ENCODE results near the gene NOC2L.
"Not testable (repeated sequence)": the region's sequence is repeated elsewhere in the genome, so short reads cannot be mapped to it uniquely, and the experiment has no call there.

The NOC2L gene

DNA sequence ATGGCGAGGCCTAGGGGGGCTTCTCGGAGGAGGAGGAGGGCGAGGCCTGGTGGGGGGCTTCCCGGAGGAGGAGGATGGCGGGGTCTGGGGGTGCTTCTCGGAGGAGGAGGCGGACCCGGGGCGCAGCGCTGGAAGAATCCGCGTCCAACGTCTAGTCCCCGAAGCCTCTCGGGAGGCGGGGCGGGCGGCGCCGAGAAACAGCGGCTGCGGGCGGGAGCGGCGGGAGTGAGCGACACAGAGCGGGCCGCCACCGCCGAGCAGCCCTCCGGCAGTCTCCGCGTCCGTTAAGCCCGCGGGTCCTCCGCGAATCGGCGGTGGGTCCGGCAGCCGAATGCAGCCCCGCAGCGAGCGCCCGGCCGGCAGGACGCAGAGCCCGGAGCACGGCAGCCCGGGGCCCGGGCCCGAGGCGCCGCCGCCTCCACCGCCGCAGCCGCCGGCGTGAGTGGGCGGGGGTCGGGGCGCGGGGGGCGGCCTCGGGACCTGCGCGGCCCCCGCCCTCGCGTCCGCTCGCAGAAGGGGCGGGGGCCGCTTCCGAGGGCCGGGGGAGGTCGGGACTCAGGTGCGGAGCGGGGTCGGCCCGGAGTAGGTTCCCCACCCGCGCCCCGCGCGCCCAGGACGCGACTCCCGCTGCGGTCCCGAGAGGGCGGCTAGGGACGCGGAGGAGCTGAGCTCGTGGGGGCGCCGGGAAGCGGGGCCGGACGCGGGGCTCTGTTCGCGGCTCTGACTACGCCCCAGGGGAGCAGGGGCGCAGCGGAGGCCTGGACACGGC lies 1.5 kb upstream of the NOC2L start, which contains the start of gene KLHL17:
KLHL17 (plus strand) TSS at position 222 of the 769 bp plus-strand sequence; CDS start at position 332, 110 bp downstream.
- peak; percentile 23 for DNase-seq

DNA sequence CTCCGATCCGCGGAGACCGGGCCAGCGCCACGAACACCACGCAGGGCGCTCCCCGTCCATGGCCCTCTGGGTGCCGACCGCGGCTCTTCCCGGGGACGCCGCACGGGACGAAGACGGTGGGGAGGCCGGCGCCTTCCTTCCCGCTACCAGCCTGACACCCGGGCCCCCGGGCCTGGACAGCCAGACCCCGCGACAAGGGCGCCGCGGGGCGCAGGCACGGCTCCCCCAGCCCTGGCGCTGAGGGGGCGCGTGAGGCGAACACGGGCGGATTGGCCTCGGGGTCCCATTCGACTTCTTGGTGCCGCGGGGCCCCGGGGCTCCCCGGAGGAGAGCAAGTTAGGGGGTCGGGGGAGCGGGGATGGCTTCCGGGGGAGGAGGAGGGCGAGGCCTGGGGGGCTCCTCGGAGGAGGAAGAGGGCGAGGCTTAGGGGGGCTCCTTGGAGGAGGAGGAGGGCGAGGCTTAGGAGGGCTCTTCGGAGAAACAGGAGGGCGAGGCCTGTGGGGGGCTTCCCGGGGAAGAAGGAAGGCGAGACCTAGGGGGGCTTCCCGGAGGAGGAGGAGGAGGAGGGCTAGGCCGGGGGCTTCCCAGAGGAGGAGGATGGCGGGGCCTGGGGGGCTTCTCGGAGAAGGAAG lies 791 bp upstream of the NOC2L start:
- no peak for DNase-seq

DNA sequence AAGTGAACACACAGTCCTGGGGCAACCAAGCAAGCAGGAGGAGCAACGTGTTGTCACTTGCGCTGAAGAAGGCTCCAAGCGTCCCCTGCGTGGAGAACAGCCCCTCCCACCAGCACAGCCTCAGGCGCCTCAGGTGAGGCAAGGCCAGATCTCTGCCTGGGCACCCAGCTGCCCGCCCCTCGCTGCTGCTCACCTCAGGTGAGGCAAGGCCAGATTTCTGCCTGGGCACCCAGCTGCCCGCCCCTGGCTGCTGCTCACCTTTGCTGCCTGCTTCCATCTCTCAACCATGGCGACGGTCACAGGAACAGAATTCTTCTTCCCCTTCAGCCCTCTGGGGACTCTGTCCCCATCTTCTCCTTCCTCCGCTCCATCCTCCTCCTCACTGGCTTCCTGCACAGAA lies 2.4 kb downstream of the NOC2L start:
- no peak for DNase-seq

DNA sequence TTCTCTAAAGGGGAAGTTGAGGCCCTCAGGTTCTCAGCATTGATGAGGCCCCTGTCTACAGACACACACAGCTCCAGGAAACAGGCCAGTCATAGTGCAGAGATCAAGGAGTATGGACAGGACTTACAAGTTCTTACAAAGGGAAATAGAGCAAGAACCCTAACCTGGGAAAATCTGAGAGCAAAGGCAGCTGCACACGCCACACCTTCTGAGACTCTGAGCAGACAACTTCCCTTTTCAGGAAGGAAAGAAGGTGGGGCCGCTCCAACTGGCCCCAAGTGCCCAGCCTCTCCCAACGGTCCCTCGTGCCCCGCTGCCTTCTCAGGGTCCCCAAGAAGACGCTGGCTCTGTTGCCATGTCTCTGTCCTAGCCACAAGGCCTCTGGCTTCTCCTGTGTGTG lies 3.6 kb downstream of the NOC2L start:
- DNase-seq: no peak

DNA sequence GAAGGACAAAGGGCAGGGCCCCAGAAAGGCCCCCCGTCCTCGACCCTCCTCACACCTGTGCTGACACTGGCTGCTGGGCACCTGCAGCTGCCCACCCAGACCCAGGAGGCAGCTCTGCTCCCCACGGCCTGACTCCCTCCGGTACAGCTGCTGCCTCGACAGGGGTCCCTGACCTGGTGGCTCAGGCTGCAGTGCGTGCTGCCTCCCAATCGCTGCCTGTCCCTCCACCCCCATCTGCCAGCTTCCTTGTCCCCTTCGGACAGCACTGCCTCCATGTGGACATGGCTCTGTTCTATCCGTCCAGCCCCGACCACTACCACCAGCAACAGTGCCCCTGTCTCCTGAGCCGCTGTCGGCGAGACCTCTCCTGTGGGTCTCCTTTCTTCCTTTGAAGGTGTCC lies 4.1 kb downstream of the NOC2L start:
- DNase-seq: no peak

DNA sequence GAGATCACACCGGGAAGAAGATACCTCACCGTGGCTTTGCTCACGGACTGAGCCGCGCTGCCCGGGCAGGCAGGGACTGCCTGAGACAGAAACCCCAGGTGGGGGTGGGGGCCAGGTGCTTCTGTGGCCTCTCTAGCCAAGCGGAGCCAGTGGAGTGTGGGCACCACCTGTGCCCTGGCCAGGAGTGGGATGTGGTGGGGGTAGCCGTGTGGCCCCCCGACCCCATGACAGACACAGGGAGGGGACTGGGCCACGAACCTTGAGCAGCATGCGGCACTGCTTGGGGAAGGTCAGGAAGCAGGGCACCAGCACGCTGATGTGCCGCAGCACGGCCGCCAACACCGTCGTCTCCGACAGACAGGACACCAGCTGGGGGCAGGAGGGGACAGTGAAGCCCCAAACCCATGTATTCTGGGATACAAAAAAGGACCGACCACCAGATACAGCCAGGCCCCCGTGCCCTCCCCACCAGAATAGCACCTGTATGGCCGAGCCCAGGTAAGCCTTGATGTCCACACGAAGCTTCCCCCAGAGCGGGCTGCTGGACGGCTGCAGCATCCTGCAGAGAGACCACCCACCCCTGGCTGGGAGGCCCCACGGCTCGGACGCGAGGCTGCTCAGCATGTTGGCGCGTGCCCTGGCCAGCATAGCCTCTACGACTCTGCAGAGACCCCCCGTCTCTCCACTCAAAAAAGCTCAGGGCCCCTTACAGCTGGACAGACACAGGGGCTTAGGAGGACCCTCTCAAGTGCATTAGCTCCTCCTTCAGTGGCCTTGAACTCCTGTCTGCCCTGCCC lies 5.3 kb downstream of the NOC2L start:
- DNase-seq: no peak

DNA sequence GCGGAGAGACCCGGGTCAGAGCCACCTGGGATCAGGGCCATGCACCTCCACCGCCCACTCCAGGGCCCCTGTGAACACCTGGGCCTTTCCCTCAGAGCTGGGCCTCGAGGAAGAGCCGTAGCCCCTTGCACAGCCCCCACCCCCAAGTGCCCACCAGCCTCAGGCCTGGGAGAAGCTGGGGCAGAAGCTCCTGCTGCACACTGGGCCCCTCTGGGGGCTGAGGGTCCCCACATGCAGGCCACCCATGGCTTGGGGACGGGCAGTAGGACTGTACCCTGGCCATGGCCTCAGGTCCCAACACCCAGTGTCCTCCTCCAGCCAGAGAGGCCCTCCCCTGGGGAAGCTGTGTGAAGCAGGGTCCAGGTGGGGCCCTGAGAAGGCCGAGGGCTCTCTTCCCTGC lies 6.5 kb downstream of the NOC2L start:
- DNase-seq: no peak

DNA sequence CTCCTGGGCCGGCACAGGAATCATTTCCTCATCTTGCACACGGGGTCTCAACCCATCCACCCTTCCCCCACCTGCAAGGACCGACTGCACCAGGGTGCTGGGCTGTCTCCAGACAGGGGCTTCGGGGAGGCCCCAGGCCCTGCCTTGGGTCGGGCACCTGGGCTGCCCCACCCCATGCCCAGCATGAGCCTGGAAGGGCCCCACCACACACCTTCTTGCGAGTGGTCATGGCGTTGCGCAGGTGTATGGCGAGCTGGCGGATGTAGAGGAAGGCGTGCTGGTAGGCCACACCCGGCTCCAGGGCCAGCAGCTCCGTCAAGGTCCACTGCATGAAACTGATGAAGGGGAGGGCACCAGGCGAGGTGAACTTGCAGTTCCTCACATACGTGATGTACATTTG lies 6.9 kb downstream of the NOC2L start:
- DNase-seq: no peak

DNA sequence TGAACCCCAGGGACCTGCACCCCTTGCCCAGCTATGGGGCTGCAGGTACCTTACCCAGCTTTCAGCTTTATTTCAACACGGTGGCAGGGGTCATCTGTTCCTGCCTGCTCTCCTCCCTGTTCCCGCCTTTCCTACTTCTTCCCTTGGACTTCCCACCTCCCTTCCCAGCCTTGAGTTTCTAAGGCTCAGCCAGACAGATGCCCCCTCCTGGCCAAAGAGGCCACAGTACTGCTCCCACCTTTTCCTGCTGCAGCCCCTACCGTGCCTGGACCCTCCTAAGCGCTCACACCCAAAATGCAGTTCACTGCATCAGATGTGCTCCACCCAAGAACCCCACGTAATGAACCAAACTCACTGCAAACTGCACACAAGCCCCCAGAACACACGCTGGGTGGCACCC lies 7.7 kb downstream of the NOC2L start:
- DNase-seq: no peak

DNA sequence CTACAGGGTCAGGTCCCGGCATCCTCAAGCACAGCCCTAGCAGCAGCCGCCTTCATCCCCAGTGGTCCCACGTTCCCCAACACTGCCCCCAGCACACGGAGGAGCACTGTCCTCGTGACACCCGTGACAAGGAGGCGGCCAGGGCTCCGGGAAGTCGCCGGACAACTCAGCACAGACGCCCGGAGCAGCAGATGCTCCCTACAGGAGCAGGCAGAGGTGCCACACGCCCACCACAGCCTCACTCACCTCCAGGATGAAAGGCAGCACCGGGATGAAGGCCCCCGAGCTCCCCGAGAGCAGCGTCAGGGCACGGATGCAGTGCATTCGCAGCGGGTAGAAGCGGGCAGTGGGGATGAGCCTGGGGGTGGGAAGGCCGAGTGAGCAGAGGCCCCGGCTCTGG lies 8.2 kb downstream of the NOC2L start:
- no peak for DNase-seq

DNA sequence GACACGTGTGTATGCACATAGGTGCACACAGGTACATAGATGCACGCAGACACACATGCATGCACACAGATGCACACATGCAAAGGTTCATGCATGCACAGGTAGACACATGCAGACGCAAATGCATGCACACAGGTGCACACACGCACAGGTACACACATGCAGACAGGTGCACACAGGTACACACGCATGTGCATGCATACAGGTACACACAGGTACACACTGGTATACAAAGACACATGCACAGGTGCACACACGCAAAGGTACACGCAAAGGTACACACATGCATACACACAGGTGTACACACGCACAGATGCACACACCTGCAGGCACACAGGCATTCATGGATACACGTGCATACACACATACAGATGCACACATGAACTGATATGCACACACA lies 8.8 kb downstream of the NOC2L start:
- no peak for DNase-seq

DNA sequence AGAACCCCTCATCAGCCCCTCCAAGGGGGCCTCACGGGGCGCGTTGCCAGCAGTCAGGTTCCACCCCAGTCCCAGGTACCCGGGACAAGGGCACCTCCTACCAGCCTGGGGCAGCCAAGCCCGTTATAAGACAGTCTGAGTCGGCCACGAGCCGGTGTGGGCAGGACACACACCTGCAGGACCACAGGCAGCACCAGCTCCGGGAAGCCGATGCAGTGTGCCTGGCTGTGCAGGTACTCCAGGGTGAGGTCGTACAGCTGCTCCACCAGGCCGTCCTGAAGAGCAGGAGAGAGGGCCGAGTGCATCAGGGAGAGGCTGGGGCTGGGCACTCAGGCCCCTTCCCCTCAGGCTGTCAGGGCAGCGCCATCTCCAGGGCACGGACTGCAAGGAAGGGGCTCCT lies 11.1 kb downstream of the NOC2L start:
- DNase-seq: no peak

DNA sequence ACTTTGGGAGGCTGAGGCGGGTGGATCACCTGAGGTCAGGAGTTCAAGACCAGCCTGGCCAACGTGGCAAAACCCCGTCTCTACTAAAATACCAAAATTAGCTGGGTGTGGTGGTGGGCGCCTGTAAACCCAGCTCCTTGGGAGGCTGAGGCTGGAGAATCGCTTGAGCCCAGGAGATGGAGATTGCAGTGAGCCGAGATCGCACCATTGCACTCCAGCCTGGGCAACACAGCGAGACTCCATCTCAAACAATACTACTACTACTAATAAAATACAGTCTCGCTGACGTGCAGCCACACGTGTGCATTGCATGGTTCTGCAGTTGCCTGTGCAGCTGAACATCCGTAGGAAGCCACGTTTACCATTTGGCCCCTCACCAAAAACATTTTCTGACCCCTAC lies 12.2 kb downstream of the NOC2L start:
- not testable (repeated sequence) for DNase-seq

DNA sequence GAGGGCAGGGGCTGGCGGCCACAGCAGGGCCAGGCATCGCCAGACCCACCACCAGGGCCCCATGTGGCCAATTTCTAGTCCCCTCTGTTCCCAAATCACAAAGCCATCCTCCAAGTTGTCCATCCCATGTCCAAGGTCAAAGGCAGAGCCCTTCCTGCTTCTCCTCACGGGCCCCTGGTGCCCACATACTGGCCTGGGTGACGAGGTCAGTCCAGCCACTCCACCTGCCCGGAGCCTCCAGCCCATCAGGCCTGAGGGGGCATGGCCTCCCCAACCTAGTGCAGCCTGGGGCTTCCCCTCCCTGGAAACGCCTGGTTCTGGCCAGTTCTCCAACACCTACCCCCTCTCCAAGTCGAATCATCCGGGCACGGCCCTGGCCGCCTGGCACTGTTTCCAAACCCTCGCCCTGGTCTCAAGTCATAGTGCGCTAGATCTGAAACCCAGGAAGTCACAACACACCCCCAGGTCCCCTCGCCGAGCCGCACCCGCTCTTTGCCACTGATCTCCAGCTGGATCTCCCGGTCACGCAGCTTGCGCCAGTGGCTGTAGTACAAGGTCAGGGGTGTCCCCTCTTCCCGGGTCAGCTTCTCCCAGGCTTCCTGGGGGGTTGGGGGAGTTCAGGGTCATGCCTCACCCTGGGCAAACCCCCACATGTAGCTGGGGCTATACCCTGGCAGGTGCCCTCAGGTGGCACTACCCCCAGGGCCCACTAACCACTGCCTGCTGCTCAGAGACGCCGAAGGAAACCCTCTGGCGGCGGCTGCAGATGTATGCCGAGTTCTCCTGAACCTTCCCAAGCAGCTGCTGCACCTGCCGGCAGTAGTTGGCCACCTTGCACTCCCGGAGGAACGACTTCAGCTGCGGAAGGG lies 13.1 kb downstream of the NOC2L start:
- DNase-seq: no peak

DNA sequence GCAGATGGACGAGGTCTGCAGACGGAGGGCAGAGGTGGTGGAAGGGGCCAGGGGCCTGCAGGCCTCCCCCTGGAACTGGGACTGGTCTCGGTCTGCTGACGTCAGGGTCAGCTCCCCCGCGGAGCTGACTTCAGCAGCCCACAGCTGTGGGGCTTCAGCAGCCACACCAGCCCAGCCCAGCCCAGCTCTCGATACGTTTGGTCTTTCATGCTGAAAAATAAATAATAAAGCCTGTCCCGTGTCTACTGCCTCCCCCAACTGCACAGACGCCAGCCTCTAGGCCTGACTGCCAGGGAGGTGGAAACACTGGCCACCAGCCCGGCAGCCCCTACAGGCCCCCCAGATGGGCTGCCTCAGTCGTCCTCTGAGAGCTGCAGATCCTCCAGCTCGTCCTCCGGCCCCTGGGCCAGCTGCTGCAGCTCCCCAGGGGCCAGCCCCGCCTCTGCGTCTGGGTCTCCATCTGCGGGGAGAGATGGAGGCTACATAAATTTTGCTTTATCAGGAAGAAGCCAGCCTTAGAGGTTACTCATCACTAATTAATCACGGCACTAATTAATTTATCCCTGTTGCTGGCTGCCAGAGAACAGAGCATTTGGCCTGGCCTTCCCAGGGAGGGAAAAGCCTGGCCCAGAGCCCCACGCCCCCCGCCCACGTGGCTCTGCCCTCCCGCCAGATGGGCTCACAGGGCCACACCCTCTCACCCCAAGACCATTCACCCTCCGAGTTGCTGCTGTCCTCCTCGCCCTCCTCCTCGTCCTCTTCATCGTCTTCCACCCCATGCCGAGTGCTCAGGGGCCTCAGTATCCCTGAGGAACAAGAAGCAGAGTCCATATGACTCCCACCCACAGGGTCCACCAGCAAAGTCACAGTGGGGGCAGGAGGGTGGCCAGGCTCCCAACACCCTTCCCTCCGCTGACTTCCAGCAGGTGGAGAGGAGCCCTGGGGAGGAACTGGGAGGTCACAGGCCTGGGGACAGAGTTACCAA lies 14.4 kb downstream of the NOC2L start:
- peak; percentile 99 for DNase-seq

DNA sequence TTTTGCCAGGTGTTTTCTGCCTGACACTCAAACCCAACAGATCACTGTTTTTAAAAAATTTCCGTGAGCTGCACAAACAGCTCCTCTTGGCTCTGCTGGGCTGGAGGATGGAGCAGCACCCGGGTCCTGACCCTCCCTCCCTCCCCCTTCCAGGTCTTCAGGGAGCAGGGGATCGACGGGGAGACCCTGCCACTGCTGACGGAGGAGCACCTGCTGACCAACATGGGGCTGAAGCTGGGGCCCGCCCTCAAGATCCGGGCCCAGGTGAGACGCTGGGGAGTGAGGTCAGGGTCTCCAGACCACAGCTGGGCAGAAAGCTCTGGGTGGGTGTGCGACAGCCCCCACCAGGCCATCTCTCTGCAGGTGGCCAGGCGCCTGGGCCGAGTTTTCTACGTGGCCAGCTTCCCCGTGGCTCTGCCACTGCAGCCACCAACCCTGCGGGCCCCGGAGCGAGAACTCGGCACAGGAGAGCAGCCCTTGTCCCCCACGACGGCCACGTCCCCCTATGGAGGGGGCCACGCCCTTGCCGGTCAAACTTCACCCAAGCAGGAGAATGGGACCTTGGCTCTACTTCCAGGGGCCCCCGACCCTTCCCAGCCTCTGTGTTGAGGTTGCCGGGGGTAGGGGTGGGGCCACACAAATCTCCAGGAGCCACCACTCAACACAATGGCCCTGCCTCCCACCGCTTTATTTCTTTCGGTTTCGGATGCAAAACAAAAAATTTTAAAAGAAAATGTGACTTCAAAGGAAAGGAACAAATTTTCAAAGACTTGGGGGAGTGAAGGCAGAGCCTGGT lies 15.3 kb downstream of the NOC2L start:
- no peak for DNase-seq

DNA sequence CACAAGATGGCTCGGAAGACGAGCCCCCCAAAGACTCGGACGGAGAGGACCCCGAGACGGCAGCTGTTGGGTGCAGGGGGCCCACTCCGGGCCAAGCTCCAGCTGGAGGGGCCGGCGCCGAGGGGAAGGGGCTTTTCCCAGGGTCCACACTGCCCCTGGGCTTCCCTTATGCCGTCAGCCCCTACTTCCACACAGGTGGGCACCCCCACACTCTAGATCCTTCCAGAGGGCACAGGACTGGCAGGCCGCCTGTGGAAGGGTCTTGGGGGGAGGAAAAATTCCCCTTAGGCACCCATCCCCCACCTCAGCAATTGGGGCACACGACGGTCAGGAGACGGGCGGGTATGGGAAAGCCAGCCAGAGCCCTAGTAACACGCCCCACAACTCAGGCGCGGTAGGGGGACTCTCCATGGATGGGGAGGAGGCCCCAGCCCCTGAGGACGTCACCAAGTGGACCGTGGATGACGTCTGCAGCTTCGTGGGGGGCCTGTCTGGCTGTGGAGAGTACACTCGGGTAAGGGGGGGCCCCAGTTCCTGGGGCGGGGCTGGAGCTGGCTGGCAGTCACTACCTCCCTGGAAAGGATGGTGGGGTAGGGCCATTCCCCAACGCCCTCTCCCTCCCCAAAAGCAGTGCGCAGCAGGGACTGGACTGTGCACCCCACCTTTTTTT lies 16.1 kb downstream of the NOC2L start:
- no peak for DNase-seq

DNA sequence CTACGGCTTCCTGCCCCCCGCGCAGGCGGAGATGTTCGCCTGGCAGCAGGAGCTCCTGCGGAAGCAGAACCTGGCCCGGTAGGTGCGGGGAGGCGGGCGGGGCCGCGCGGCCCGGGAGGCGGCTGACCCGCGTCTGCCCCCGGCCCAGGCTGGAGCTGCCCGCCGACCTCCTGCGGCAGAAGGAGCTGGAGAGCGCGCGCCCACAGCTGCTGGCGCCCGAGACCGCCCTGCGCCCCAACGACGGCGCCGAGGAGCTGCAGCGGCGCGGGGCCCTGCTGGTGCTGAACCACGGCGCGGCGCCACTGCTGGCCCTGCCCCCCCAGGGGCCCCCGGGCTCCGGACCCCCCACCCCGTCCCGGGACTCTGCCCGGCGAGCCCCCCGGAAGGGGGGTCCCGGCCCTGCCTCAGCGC lies 16.6 kb downstream of the NOC2L start:
- no peak for DNase-seq

DNA sequence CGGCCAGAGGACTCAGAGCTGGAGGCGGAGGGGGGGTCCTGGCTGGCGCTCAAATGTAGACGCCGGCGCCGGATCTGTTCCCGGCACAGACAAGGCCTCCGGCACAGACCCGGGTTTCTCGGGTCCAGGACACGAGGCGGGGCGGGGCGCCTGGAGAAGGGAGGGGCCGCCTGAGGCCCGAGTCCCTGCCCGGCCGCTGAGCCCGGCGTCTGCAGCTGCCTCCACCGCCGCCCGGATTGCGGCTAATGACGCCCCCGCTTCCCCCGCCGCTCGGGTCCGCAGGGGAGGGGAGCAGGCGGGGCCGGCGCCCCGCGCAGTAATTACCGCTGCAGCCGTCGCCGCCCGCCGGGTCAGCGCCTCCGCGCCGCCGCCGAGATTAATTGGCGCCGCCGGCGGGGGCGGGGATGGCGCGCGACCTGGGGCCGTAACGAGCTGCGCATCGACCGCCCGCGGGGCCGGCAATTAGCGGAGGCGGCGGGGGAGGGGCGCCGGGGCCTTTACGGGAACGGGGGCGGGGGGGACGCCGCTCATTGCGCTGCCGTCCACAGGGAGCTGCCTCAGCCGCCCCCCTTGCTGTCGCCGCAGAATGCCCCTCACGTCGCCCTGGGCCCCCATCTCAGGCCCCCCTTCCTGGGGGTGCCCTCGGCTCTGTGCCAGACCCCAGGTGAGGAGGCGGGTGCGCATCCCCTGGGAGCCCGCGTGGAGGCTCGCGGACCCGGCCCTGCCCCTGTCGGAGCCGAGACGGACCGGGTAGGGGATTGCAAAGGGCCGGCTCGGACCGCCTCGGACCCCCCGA lies 17.3 kb downstream of the NOC2L start:
- peak; percentile 61 for DNase-seq

Data from NCI-H446 treated with DMSO at 0.1 percent for 48 hours (cell line).